Ishikawa (cell line): ENCODE results near the gene EIF3J.

ENCODE experiments used
- CEBPB ChIP-seq: IDR thresholded peaks from 2 replicates; pipeline ENCODE4 v1.6.1; 2012
- CREB1 ChIP-seq: IDR thresholded peaks from 2 replicates; pipeline ENCODE4 v1.6.1; 2012; ENCODE audit warnings: low read depth
- EGR1 ChIP-seq: IDR thresholded peaks from 2 replicates; pipeline ENCODE4 v1.6.1; 2012
- EP300 ChIP-seq: IDR thresholded peaks from 2 replicates; pipeline ENCODE4 v1.6.1; 2012; ENCODE audit warnings: borderline replicate concordance
- FOXM1 ChIP-seq: IDR thresholded peaks from 2 replicates; pipeline ENCODE4 v1.6.1; 2012; ENCODE audit warnings: low read depth, borderline replicate concordance
- MAX ChIP-seq: IDR thresholded peaks from 2 replicates; pipeline ENCODE4 v1.6.1; 2012
- NFIC ChIP-seq: IDR thresholded peaks from 2 replicates; pipeline ENCODE4 v1.6.1; 2012
- RAD21 ChIP-seq: IDR thresholded peaks from 2 replicates; pipeline ENCODE4 v1.6.1; 2012; ENCODE audit warnings: low read depth
- TAF1 ChIP-seq: IDR thresholded peaks from 2 replicates; pipeline ENCODE4 v1.6.1; 2012; ENCODE audit warnings: low read depth, mild to moderate bottlenecking
- TCF12 ChIP-seq: IDR thresholded peaks from 2 replicates; pipeline ENCODE4 v1.6.1; 2012; ENCODE audit warnings: low read depth
- TEAD4 ChIP-seq: IDR thresholded peaks from 2 replicates; pipeline ENCODE4 v1.6.1; 2012
- YY1 ChIP-seq: IDR thresholded peaks from 2 replicates; pipeline ENCODE4 v1.6.1; 2012; ENCODE audit warnings: low read depth
- ZBTB7A ChIP-seq: IDR thresholded peaks from 2 replicates; pipeline ENCODE4 v1.6.1; 2012; ENCODE audit warnings: low read depth
- TF ChIP-seq, protein P1 (sequence below): IDR thresholded peaks from 2 replicates; pipeline ENCODE4 v1.6.1; 2012; ENCODE audit warnings: low read depth, mild to moderate bottlenecking
- TF ChIP-seq, protein P2 (sequence below): IDR thresholded peaks from 2 replicates; pipeline ENCODE4 v1.6.1; 2012

EIF3J gene

DNA sequence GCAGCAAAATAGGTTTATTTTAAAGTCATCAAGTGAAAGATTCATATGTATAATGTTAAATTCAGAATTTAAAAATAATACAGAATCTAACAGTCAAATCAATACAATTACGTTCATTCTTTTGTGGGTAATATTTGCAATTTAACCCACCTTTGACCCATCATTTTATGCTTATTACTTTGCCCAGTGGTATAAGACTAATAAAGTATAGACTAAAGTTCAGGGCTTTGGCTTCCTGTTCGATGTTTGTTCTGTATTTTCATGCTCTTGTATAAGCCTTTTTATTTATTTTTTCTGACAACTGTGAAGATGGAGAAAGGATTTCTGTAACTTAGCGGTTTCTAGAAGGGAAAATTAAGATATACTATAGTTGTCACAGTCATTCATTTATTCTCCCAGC, 44.3 kb upstream of the EIF3J start:
- TF ChIP-seq NFIC: no peak
- no peak for TF ChIP-seq CEBPB
- no peak for TF ChIP-seq MAX
- no peak for TF ChIP-seq EP300
- no peak for TF ChIP-seq TEAD4
- no peak for TF ChIP-seq TCF12
- TF ChIP-seq YY1: no peak
- no peak for TF ChIP-seq RAD21
- TF ChIP-seq TAF1: no peak
- no peak for TF ChIP-seq CREB1
- TF ChIP-seq ZBTB7A: no peak
- no peak for TF ChIP-seq FOXM1
- TF ChIP-seq, protein P1, sequence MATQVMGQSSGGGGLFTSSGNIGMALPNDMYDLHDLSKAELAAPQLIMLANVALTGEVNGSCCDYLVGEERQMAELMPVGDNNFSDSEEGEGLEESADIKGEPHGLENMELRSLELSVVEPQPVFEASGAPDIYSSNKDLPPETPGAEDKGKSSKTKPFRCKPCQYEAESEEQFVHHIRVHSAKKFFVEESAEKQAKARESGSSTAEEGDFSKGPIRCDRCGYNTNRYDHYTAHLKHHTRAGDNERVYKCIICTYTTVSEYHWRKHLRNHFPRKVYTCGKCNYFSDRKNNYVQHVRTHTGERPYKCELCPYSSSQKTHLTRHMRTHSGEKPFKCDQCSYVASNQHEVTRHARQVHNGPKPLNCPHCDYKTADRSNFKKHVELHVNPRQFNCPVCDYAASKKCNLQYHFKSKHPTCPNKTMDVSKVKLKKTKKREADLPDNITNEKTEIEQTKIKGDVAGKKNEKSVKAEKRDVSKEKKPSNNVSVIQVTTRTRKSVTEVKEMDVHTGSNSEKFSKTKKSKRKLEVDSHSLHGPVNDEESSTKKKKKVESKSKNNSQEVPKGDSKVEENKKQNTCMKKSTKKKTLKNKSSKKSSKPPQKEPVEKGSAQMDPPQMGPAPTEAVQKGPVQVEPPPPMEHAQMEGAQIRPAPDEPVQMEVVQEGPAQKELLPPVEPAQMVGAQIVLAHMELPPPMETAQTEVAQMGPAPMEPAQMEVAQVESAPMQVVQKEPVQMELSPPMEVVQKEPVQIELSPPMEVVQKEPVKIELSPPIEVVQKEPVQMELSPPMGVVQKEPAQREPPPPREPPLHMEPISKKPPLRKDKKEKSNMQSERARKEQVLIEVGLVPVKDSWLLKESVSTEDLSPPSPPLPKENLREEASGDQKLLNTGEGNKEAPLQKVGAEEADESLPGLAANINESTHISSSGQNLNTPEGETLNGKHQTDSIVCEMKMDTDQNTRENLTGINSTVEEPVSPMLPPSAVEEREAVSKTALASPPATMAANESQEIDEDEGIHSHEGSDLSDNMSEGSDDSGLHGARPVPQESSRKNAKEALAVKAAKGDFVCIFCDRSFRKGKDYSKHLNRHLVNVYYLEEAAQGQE: no peak
- no peak for TF ChIP-seq EGR1
- TF ChIP-seq, protein P2, sequence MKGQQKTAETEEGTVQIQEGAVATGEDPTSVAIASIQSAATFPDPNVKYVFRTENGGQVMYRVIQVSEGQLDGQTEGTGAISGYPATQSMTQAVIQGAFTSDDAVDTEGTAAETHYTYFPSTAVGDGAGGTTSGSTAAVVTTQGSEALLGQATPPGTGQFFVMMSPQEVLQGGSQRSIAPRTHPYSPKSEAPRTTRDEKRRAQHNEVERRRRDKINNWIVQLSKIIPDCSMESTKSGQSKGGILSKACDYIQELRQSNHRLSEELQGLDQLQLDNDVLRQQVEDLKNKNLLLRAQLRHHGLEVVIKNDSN: no peak

DNA sequence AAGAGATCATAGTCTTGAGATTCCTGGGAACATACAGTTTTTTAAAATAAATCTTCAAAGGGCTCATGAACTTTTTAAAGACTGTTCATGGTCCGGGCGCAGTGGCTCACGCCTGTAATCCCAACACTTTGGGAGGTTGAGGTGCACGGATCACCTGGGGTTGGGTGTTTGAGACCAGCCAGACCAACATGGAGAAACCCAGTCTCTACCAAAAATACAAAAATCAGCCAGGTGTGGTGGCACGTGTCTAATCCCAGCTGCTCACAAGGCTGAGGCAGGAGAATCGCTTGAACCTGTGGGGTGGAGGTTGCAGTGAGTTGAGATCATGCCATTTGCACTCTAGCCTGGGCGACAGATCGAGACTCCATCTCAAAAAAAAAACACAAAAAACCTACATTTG, 41.4 kb upstream of the EIF3J start:
- TF ChIP-seq EP300 (no peak), RAD21 (no peak), ZBTB7A (no peak), YY1 (no peak), TEAD4 (no peak), CEBPB (no peak), TAF1 (no peak)

- TF ChIP-seq YY1 (no peak), MAX (no peak), CREB1 (no peak), TAF1 (no peak), FOXM1 (no peak), EP300 (no peak), TEAD4 (no peak), ZBTB7A (no peak), EGR1 (no peak), RAD21 (no peak), TCF12 (no peak), CEBPB (no peak)
- TF ChIP-seq, protein P1: no peak
- TF ChIP-seq, protein P2: no peak
These were observed 36.4 kb upstream of the EIF3J start for GRCh38 chr15:44500555-44500954.

DNA sequence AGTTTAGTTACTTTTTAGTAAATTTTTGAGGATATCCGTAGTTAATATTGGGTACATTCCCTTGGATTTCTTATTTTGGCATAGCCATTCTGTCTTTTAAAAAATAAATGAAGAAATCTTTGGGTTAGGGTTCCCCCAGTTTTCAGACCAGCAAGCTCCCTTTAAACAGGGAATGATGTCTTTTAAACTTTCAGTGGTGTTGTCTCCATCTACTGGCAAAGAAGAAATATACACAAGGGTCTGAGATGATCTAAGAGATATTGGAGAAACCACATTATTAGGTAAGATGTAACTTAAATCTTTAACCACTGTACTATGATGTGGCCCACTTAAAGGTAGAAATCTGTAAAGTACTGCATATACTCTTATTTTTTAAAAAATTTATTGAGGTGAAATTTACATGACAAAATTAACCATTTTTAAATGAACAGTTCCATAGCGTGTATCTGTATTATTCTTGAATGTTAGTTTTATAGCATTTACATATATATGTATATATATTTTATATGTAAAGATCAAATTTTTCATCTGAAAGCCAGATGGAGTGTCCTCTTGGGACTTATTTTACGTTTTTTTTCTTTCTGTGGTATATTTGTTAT, 35.1 kb upstream of the EIF3J start:
- no peak for TF ChIP-seq EGR1
- peak; percentile 59 for TF ChIP-seq RAD21

GRCh38 chr15:44516436-44516835, 20.5 kb upstream of the EIF3J start:
- TF ChIP-seq RAD21: no peak
- no peak for TF ChIP-seq YY1
- TF ChIP-seq EP300: no peak
- no peak for TF ChIP-seq EGR1
- no peak for TF ChIP-seq FOXM1
- TF ChIP-seq CEBPB: no peak
- no peak for TF ChIP-seq TAF1
- TF ChIP-seq, protein P1: no peak
- no peak for TF ChIP-seq MAX
- TF ChIP-seq, protein P2: no peak
- no peak for TF ChIP-seq TCF12
- no peak for TF ChIP-seq NFIC
- TF ChIP-seq ZBTB7A: no peak
- TF ChIP-seq CREB1: no peak
- no peak for TF ChIP-seq TEAD4
